OCI-LY3 (cell line): ENCODE measurements around the gene MOSPD2.

ENCODE experiments used
- H2AFZ ChIP-seq: fragments of 200-600, 300-600 bp; shearing (Covaris generic); 2 replicates; pipeline ENCODE4 v1.6.0; 2014; ENCODE audit warnings: antibody characterized with exemption, low read depth, low read length
- H3K27ac ChIP-seq: fragments of 200-600, 300-600 bp; sonication (generic); 2 replicates; pipeline ENCODE4 v1.5.1; 2014; ENCODE audit warnings: mild to moderate bottlenecking, low read length, moderate library complexity, mixed read lengths
- H3K27me3 ChIP-seq: fragments of 200-600, 300-600 bp; sonication (generic); 2 replicates; pipeline ENCODE4 v1.6.1; 2014; ENCODE audit warnings: low read depth, low read length, mixed read lengths
- H3K36me3 ChIP-seq: fragments of 200-600, 300-600 bp; sonication (generic); replicated peaks from 2 replicates; pipeline ENCODE3; 2014; ENCODE audit warnings: low read depth, low read length, mixed read lengths
- H3K4me1 ChIP-seq: fragments of 300-600, 200-600 bp; sonication (generic); 2 replicates; pipeline ENCODE4 v1.6.1; 2014; ENCODE audit warnings: low read length, mixed read lengths
- H3K4me2 ChIP-seq: fragments of 200-600, 300-600 bp; sonication (generic); 2 replicates; pipeline ENCODE4 v1.6.1; 2014; ENCODE audit warnings: low read length, mixed read lengths
- H3K4me3 ChIP-seq: fragments of 300-600, 200-600 bp; sonication (generic); 2 replicates; pipeline ENCODE4 v1.5.1; 2014; ENCODE audit warnings: antibody characterized with exemption, mild to moderate bottlenecking, low read length, moderate library complexity
- H3K79me2 ChIP-seq: fragments of 300-600, 200-600 bp; shearing (Covaris generic); 2 replicates; pipeline ENCODE4 v1.6.1; 2014; ENCODE audit warnings: mild to moderate bottlenecking, low read length, mixed read lengths
- H3K9ac ChIP-seq: fragments of 300-600, 200-600 bp; shearing (Covaris generic); 2 replicates; pipeline ENCODE4 v1.6.0; 2014; ENCODE audit warnings: mild to moderate bottlenecking, low read length, moderate library complexity
- H3K9me3 ChIP-seq: fragments of 200-600, 300-600 bp; shearing (Covaris generic); 2 replicates; pipeline ENCODE4 v1.6.1; 2014; ENCODE audit warnings: low read length, mixed read lengths; ENCODE audit not compliant: insufficient read depth
- H4K20me1 ChIP-seq: fragments of 200-600, 300-600 bp; sonication (generic); 2 replicates; pipeline ENCODE4 v1.6.1; 2016; ENCODE audit warnings: low read length, mixed read lengths; ENCODE audit not compliant: insufficient read depth
- EZH2phosphoT487 ChIP-seq: fragments of 200-600 bp; shearing (Covaris generic); IDR thresholded peaks from 2 replicates; pipeline ENCODE4 v1.6.1; 2018; ENCODE audit warnings: antibody characterized with exemption, mixed run types, low read depth
- TF ChIP-seq, protein P1 (sequence below): fragments of 200-600, 300-600 bp; sonication (generic); IDR thresholded peaks from 2 replicates; pipeline ENCODE4 v1.5.1; 2014; ENCODE audit warnings: antibody characterized with exemption, low read length, low read depth

The MOSPD2 gene

DNA sequence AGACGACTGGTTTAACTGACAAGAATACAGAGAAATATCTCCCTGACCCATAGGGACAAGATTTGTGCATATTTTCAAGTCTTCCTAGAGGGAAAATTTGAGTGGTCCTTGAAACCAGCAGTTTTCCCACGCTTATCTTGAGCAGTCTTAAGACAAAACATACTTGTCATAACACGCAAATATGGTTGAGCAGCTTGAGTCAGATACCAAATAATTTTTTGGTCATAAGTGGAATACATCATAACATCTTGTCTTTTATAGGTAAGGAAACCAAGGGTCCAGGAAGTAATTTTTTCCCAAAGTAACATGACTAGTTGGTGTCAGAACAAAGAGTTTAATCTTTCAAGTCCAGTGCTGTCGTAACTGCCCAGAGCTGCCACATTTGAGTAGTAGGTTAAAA is 50.5 kb downstream of the MOSPD2 start:
- H3K4me1 ChIP-seq: no peaks in the 10 kb centered on the region
- H3K9ac ChIP-seq: no peak overlapping the region
- no peak overlapping the region for H3K4me3 ChIP-seq
- H3K36me3 ChIP-seq: no peaks in the 10 kb centered on the region
- no peaks in the 10 kb centered on the region for H3K79me2 ChIP-seq
- H3K27ac ChIP-seq: no peak overlapping the region
- no peaks in the 10 kb centered on the region for H3K9me3 ChIP-seq
- no peak overlapping the region for H2AFZ ChIP-seq
- no peak overlapping the region for H3K4me2 ChIP-seq
- no peaks in the 10 kb centered on the region for H4K20me1 ChIP-seq
- H3K27me3 ChIP-seq: no peaks in the 10 kb centered on the region
- TF ChIP-seq, protein P1, sequence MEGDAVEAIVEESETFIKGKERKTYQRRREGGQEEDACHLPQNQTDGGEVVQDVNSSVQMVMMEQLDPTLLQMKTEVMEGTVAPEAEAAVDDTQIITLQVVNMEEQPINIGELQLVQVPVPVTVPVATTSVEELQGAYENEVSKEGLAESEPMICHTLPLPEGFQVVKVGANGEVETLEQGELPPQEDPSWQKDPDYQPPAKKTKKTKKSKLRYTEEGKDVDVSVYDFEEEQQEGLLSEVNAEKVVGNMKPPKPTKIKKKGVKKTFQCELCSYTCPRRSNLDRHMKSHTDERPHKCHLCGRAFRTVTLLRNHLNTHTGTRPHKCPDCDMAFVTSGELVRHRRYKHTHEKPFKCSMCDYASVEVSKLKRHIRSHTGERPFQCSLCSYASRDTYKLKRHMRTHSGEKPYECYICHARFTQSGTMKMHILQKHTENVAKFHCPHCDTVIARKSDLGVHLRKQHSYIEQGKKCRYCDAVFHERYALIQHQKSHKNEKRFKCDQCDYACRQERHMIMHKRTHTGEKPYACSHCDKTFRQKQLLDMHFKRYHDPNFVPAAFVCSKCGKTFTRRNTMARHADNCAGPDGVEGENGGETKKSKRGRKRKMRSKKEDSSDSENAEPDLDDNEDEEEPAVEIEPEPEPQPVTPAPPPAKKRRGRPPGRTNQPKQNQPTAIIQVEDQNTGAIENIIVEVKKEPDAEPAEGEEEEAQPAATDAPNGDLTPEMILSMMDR: no peak

DNA sequence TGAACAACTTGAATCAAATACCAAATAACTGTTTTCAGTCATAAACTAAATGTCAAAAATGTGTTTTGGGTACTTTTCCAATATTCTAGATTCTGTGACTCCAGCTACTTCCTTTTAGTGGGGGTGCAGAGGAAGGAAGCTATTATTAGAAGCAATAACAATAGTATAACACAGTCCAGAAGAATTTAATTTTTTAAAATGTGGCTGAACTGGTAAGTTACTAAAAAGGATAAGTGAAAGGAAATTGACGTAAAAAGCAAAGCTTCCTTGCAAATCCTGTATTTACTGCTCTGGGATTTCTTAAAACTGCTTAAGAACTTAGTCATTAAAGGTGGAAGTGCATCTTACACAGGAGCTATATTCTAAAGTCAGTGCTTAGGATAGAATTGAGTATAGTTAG is 53.2 kb downstream of the MOSPD2 start:
- no peaks in the 10 kb centered on the region for H3K9me3 ChIP-seq
- no peaks in the 10 kb centered on the region for H3K79me2 ChIP-seq
- no peaks in the 10 kb centered on the region for H3K4me1 ChIP-seq
- TF ChIP-seq, protein P1: no peak
- TF ChIP-seq EZH2phosphoT487: no peak
- H4K20me1 ChIP-seq: no peaks in the 10 kb centered on the region
- H3K27me3 ChIP-seq: no peaks in the 10 kb centered on the region
- no peak overlapping the region for H3K9ac ChIP-seq
- H3K27ac ChIP-seq: no peak overlapping the region
- H3K4me3 ChIP-seq: no peak overlapping the region
- no peak overlapping the region for H2AFZ ChIP-seq
- no peak overlapping the region for H3K4me2 ChIP-seq
- H3K36me3 ChIP-seq: no peaks in the 10 kb centered on the region

DNA sequence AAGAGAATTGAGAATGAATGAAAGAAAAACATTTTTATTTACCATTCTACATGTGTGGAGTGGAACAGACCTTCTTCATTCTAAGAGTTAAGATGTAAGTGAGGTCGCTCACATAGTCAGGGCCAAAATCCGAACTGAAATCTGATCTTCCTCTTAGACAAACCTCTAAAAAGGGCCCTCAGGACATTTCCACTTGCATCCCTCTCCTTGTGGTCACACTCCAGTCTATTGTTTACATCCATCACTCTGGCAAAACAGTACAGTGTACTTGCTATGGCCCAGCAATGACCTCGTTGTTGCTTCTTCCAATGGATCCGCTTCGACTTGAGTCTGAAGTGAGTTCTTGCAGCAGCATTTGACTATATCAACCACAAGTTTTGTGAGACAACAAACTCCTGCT is 54.2 kb downstream of the MOSPD2 start:
- H3K27ac ChIP-seq: no peak overlapping the region
- no peak overlapping the region for H3K4me3 ChIP-seq
- TF ChIP-seq EZH2phosphoT487: no peak
- TF ChIP-seq, protein P1: no peak
- no peaks in the 10 kb centered on the region for H3K9me3 ChIP-seq
- H2AFZ ChIP-seq: no peak overlapping the region
- no peak overlapping the region for H3K9ac ChIP-seq
- H3K4me1 ChIP-seq: no peaks in the 10 kb centered on the region
- no peaks in the 10 kb centered on the region for H3K79me2 ChIP-seq
- H4K20me1 ChIP-seq: no peaks in the 10 kb centered on the region
- H3K27me3 ChIP-seq: no peaks in the 10 kb centered on the region
- H3K4me2 ChIP-seq: no peak overlapping the region
- H3K36me3 ChIP-seq: no peaks in the 10 kb centered on the region

DNA sequence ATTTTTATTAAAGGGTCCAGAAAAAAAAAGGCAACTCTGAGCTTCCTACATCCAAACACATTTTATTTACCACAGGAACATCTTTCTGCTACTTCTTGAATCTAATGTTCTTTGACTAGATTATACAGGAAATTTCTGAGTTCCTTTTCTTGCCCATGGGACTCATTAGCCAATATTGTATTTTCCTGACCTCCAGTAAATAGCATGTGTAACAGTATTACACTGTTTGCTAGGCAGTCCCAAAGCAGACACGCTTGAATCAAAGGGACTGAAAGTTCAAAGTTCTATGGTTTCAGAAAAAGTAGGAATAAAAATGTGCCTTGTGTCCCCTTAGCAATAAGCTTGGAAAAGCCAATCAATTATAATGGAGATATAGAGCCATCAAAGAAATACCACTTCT is 57.4 kb downstream of the MOSPD2 start:
- Histone ChIP-seq H3K4me2 (no peak overlapping the region), H3K27ac (no peak overlapping the region), H3K4me3 (no peak overlapping the region), H3K9ac (no peak overlapping the region), H3K4me1 (no peaks in the 10 kb centered on the region), H2AFZ (no peak overlapping the region), H4K20me1 (no peaks in the 10 kb centered on the region), H3K27me3 (no peaks in the 10 kb centered on the region), H3K9me3 (no peaks in the 10 kb centered on the region), H3K79me2 (no peaks in the 10 kb centered on the region), H3K36me3 (no peaks in the 10 kb centered on the region)
- TF ChIP-seq, protein P1: no peak
- no peak for TF ChIP-seq EZH2phosphoT487
